ENCODE measurements around the gene CCDC116.
"Not testable (repeated sequence)": the region's sequence is repeated elsewhere in the genome, so short reads cannot be mapped to it uniquely, and the experiment has no call there.

CCDC116 gene

DNA sequence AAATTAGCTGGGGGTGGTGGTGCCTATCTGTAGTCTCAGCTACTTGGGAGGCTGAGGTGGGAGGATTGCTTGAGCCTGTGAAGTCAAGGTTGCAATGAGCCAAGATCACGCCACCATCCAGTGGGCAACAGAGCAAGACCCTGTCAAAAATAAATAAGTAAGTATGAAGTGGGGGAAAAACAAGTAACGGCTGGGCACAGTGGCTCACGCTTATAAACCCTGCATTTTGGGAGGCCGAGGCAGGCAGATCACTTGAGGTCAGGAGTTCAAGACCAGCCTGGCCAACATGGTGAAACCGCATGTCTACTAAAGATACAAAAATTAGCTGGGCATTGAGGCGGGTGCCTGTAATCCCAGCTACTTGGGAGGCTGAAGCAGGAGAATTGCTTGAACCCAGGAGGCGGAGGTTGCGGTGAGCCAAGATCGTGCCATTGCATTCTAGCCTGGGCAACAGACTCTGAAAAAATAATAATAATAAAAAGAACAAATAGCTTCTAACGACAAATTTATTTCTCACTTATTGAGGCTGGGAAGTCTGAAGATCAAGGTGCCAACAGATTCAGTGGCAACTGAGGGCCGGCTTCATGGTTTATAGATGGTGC is 22.9 kb upstream of the CCDC116 start:
- not testable (repeated sequence) for DNase-seq (ENCODE audit: low spot score)

DNA sequence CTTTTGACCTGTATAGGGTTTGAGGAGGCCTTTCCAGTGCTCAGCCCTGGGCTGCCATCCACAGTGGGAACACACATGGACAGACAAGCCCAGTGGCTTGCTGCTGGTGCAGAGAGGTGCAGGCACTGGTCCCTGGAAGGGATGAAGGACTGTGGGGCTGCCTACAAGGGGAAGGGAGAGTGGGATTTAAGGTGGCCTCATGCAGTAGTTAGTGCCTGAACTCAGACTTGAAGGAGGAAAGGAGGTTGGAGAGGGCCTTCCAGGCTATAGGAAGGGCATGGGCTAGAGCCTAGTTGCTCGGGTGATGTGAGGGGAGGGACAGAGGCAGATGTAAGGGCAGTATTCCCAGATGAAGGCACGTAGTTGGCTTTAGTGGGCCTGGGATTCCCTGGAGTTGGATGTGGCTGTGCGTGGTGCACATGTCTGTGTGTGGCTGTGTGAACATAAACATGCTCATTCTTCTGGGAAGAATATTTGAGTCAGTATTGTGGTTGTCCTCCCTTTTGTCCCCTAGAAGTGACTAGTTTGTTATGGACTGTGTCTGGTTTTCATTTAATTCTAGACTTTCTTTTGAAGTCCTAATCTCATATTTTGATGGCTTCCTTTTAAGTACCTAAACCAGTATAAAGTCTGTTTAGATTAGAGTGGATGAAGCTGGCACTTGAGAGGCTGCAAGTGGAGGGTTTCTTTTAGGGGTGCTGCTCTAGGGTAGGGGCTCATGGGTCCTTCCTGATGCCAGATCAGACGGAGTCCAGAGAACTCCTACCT is 21.2 kb upstream of the CCDC116 start:
- no peak for DNase-seq (ENCODE audit: low spot score)

DNA sequence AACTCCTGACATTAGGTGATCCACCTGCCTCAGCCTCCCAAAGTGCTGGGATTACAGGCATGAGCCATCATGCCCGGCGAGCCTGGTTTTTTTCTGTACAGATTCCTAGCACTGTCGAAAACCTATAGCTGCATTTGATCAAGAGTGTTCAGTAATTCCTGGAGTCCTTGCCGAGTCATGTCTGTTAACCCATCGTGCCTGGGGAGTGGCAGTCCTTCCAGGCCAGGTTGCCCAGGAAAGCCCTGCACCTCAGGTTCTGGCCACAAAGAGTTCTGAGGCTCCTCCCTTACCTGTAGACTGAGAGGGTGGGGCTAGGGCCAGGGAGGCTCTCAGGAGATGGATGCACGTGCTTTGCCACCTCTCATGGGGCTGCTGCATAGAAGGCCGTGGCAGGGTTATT is 19.7 kb upstream of the CCDC116 start:
- DNase-seq (ENCODE audit: low spot score): no peak

DNA sequence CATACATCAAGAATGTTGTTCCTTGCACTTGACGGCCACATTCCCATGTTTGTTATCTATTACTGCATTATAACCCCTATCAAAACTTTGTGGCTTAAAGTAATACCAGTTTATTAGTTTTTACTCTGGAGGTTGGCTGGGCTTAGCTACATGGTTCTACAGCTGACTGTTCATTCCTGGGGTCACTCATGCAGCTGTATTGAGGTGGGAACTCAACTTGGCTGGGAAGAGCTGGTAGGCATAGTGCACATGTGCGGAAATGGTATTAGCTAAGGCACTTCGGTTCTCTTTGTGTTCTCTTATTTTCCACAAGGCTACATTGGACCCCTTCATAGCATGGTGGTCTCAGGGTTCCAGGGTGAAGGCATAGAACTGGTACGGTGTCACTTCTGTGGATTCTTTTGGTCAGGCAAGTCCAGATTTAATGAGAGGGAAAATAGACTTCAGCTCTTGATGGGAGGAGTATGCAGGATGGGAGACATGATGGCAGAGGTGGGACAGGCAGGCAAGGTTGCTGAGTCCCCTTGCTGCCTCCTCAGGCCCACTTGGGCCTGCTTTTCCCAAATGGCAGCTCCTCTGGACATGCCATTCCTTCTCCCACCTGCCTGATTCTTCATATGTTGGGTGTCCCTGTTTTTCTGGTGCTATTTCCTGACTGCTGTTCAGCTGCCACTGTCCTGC is 18.9 kb upstream of the CCDC116 start:
- no peak for DNase-seq (ENCODE audit: low spot score)

DNA sequence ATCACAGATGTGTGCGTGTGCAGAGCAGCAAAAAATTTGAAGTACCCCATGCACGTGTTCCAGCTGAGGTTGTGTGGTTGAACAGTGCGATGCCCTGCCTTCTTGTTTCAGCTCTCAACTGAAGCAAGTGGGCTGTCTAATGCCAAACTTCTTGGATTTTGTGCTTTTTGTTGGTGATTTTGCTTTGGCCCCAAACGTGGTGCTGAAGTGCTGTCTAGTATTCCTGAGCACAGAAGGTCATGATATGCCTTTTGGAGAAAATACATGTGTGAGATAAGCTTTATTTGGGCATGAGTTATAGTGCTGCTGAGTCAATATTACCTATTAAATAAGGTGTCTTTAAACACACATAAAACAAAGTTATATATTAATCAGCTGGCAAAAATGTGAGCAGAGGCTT is 16.8 kb upstream of the CCDC116 start:
- no peak for DNase-seq (ENCODE audit: low spot score)

DNA sequence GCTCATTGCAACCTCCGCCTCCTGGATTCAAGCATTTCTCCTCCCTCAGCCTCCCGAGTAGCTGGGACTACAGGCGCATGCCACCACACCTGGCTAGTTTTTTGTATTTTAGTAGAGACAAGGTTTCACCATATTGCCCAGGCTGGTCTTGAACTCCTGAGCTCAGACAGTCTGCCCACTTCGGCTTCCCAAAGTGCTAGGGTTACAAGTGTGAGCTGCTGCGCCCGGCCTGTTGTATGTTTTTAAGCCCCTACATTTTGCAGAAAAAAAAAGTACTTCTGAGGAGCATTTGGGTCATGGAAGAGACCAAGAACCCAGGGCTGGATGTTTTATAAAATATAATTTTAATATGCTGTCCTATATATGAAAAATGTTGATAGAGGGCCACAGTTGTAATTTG is 15.2 kb upstream of the CCDC116 start:
- not testable (repeated sequence) for DNase-seq (ENCODE audit: low spot score)

DNA sequence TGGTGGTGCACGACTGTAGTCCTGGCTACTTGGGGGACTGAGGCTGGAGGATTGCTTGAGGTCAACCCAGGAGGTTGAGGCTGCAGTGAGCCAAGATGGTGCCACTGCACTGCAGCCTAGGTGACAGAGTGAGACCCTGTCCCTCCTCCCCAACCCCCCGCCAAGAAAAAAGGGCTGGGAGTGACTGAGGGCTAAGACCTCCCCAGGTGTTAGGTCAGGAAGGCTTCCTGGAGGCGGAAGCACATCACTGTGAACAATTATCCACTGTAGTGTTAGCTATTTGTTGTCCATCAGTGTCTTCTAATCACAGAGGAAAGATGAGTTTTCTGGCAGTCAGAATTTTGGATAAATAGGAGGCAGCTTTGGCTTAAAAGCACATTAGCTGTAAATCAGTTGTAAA is 11.5 kb upstream of the CCDC116 start:
- no peak for DNase-seq (ENCODE audit: low spot score)

DNA sequence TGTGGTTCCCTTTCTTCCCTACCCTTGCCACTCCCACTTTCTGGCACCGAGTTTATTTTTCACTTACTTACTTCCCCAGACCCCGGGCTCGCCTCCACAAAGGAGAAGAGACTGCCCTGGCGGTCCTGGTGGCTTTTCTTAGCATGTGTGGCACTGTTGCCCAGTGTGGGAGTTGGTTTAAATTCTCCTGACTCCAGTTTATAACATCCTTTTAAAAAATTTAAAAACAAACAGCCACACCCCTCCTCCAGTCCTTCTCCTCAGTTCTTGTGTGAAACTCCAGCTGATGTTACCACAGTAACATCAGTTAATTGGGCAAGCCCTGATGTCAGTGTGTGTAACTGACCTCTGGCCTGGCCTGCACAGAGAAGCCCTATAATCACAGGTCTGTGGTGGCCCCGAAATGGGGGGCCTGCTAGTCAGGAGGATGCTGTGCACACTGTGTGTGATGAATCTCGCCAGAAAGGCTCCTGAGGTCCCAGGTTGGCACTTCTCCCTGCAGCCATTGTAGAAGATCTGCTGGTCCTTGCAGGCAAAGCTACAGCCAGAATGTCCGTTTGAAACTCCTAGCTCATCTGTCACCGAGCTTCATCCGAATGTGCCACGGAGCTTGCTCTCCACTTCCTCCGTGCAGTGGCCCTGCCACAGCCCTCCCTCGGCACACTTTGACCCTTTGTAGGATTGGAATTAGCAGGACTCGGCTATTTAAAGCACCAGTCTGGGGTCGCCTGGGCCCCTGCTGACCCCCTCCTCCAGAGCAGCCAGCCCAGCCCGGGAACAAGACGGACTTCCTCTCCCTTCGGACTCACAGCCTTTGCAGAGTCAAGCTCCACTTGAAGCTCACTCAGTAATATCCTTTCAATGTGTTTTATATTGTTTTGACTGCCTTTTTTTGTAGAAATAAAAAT is 10.3 kb upstream of the CCDC116 start:
- DNase-seq (ENCODE audit: low spot score): no peak

DNA sequence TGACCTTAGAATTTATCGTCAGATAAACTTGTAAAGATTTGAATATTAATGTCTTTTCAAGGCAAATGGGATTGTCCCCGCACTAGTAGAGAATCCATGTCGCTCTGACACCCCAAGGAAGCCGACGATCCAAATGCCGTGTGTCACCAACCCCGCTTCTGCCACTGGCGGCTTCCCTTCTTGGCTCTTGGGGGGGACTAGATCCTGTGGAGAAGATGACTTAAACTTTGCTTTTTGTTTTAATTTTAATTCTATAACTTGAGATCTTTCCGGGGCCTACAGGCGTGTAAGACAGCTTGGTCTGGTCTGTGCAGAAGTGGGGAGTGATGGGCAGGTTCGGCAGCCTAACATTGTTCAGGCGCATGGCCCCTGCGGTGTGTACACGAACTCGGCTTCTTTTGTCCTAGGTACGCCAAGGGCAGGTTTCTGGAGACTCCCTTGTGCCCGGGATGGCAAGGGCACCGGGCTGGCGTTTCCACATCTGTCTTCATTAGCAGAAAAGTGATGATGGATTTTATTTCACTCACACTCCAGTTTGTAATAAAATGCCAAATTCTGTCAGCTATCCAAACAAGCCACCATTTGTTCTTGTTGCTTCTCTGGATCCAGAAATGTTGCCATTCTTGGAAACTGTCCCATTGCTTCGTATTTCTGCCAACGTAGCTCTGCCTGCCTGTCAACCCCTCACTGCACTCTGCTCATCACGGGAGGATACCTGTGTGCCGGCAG is 9.5 kb upstream of the CCDC116 start:
- DNase-seq (ENCODE audit: low spot score): no peak

DNA sequence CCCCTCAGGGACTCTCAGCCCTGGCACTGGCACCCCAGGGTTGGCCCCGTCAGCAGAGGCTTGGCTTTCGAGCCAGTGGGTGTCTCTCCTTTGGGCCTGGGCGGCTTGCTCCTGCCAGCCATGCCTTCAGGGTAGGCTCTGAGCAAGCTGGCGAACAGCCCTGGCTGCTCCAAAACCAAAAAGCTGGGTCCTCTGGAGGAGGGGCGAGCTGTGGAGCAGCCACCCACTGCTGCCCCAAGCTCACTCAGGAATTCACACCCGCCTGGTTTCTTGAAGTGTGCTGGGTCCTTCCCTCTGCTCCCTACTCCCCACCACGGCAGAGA is 9.0 kb upstream of the CCDC116 start:
- DNase-seq (ENCODE audit: low spot score): no peak

DNA sequence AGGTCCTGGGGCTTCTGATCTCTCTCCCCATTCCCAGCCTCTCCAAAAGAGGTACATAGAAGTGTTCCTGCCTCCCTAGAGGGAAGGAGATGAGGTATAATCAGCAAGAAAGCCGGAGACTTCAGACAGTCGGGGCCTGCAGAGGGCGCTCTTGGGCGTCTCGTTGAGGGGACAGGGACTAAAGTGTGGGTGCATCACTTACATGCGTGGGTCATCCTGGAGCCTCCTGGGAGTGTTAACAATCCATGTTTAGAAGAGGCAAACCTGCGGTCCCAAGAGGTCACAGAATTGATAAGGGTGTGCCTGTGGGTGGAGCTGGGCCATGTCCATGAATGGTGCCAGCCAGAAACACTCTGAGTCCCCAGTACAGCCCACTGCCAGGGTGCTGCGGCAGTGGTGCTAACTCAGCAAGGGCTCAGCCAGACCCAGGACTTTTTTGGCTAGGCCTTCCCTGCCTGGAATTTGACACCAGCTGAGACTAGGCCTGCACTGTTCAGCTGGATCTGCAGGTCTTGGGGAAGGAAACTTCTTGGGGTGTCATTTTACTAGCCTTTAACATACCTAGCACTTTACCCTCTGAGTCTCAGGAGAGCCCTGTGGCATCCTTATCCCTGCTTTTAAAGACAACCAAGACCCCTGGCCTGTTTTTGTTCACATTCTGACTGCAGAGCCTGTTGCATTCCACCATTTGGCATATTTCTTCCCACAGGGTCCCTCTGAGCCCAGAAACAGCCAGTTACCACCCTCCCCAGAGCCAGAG is 8.3 kb upstream of the CCDC116 start:
- DNase-seq (ENCODE audit: low spot score): peak; percentile 36

DNA sequence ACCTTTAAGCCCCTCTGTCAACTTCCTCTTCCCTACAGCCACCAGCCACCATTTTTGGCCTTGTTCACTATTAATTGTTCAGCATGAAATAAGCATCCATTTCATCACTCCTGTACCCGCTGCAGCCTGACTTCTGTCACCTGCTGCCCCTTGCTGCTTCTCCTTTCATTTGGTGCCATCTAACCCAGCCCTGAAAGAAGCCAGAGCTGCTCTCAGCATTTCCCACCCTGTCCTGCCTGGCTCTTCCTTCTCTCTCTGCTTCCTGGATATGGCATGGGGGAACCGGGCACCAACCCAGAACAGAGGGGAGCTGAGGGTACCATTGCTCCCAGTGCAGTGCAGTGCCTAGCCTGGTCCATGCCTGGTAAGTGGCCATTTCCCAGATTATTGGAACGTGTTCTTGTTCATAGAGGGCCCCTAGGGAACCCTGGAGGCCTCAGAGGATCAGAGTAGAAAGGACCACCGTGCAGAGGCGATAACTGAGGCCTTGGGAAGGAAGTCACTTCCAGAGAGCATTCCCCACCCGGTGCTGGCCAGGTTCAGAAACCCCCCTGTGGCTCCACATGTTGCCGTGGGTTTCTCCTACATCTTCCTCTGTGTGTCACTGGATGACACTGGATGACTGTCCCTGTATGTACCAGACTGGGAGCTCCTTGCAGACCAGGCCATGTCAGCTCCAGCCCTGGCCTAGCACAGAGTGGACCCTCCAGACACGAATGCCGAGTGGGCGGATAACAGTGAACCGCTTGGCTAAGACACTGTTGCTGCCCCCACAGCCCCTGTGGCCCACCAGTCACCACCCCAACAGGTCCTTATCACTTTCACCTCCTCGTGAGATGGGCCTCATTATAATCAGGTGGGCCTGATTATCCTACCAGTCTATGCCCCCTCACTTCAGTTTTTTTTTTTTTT is 7.4 kb upstream of the CCDC116 start:
- DNase-seq (ENCODE audit: low spot score): no peak

DNA sequence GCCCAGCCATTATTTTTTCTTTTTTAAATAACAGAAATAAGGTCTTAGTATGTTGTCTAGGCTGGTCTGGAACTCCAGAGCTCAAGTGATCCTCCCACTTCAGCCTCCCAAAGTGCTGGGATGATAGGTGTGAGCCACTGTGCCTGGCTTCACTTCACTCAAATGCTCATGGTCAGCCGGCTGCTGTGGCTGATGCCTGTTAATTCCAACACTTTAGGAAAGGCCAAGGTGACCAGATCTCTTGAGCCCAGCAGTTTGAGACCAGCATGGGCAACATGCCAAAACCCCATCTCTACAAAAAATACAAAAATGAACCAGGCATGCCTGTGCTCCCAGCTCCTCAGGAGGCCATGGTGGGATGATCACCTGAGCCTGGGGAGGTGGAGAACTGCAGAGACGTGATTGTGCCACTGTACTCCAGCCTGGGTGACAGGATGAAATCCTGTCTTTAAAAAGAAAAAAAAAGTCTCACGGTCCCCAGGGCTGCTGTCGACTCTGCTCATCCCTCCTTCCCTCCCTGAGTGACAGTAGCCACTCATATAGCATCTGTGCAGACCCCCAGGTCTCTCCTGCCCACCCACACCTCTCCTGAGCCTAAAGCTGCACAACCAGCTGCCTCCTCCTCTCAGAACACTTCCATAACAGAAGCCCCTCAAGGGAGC is 6.4 kb upstream of the CCDC116 start:
- no peak for DNase-seq (ENCODE audit: low spot score)

DNA sequence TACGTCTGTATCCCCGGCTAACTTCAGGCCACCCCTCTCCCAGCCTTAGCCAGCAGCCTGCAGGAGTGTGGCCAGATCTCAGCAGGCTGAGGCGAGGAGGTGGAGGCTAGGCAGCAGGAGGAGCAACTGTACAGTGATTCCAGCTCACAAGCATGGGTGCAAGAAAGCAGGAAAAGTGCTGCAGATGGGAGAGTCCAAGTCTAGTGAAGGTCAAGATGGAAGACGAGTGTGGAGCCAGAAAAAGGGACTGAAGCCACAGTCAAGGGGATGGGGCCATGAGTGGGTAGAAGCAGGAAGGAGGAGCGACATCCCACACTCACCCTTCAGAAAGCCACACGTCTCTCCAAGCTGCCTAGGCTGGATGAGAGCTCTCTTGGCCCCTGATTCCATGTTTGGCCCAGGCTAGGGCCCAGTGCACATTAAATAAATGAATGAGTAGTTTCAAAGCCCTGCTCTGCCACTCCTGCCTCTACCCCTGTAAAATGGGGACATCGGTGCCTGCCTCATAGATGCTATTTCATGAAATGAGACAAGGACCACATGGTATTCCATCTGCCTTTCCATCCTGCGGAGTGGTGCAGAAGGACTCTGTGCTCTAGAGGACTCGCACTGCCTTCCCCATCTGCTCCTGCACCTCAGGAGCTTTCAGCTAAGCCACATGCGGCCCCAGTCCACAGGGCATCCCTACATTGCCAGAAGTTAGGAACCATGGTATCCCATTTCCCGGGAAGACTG is 5.7 kb upstream of the CCDC116 start:
- DNase-seq (ENCODE audit: low spot score): no peak

DNA sequence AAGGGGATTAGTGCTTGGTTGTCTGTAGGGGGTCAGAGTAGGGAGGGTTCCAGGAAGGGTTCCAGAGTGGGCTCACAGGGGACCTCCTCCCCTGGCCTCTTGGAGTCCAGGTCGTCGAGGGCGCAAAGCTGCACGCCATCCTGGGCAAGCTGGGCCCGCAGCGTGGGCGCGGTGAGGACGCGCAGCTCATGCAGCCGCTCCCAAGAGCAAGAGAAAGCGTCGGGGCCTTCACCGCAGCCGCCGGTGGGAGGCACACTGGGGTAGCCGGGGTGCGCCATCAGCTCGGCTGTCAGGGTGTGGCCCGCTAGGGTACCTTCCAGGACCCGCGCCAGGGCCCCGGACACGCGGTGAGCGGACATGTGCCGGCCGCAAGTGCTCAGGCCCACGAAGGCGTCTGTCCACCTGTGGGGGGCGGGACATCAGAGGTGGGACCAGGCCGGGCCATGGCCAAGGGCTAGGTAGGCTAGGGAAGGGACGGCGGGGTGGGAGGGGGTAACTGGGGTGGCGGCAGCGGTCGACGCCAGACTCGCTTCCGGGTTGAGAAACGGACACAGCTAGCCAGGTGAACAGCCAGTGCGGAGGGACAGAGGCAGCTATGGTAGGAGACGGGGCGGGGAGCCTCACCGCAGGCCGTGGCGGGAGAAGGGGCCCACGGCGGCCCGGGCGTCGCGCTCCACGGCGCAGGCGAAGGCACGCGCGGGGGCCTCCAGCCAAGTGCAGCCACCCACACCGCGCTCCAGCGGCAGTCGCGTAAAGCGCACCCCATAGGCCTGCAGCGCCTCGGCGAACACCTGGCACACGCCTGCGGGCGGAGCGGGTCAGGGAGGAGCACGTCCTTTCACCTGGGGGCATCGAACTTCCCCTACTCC is 3.9 kb upstream of the CCDC116 start:
- DNase-seq (ENCODE audit: low spot score): no peak

DNA sequence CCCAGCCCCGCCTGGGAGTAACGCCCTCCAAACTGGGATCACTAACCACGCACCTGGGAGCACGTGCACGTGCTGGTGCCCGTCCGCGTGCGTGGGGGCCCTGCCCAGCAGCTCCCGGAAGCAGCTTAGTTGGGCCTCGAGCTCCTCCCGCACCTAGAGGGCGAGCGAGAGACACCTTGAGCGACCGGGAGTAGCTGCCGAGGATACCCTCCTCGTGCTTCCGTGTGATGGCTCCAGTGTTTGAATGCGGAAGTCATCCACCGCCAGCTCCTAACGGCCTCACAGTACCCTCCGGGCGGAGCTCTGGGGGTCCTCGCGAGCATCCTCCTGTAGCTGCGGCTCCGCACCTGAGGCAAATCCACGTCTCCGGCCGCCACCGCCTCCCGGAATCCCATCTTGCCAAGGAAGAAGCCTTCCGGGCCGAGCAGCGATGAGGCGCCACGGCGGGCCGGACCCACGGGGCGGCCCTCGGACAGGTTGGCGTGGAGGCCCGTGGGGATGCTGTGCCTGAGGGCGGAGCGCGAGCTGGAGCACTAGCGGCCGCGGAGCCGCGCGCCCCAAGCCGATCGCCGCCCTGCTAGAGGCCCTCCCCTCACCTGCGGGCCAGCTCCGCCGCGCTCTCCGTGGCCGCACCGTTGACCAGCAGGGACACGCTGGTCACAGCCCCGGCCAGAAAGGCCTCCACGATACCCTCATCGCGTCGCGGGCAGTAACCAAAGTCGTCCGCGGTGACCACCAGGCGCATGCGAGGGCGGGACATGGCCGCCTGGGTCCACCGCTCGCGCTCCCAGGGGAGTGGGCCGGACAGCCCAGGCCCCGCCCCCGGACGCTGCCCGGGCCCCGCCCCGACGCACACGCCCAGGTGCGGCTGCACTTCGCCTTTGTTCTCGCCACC is 3.1 kb upstream of the CCDC116 start, which contains the start of gene YDJC:
Gene YDJC, minus strand, starts transcription at position 768 of the 895 bp plus-strand sequence. Its CDS starts 8 bp downstream, at position 760.
- DNase-seq (ENCODE audit: low spot score): peak; percentile 98

Data from GM03348 (cell line).